Stomach (tissue), 4 donors: ENCODE data around the gene GSDME.

Source experiments
- EP300 ChIP-seq: sonication (generic); formaldehyde crosslinking; IDR thresholded peaks from one replicate; pipeline ENCODE4 v1.6.1; 2017; ENCODE audit warnings: antibody characterized with exemption
- POLR2A ChIP-seq, 4 donors: fragments of 450-650 bp; IDR thresholded peaks; one replicate each; pipeline ENCODE4 v1.6.1; 2016; ENCODE audit warnings: antibody characterized with exemption in 4 of 4, control low read depth in 2 of 4, mild to moderate bottlenecking in 1 of 4, moderate library complexity in 1 of 4
- POLR2AphosphoS5 ChIP-seq, 3 donors: sonication (generic); formaldehyde crosslinking; IDR thresholded peaks; one replicate each; pipeline ENCODE4 v1.6.1; 2016; ENCODE audit warnings: antibody characterized with exemption in 3 of 3
- TF ChIP-seq, protein P1 (sequence below), 7 experiments: fragments of 450-650 bp in 4 of 7; fragments of 200-600 bp in 3 of 7; sonication (generic) in 3 of 7; IDR thresholded peaks; one replicate each; pipeline ENCODE4 v1.5.1; 2016 to 2019; ENCODE audit warnings: antibody characterized with exemption in 7 of 7, control low read depth in 2 of 7, mild to moderate bottlenecking in 1 of 7

DNA sequence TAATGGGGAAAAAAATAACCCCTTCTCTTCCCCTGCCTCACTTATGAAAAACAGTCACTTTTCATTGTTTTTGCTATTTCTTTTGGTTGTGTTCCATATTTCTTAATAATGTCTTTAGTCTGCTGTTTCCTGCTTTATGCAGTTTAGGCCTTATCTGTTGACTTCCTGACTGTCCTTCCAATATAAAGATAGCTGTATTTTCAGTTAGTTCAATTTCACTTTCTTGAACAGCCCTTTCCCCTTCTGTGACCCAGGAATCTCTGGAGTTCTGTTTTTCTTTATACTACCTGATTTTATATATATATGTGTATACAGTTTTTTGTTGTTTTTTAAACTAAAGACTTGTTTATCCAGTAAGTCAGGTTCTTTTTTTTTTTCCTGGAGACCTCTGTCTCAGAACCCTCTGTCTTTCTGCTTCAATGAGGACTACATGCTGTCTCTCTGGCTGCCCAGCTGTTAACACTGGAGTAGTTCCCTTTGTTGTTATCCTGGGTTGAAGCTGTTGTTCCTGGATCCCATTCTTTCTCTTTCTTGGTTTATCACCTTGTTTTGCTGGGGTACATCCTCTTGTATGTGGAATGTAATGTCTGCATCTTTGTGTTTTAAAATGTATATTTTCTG, 87.2 kb downstream of the GSDME start:
- TF ChIP-seq, protein P1, sequence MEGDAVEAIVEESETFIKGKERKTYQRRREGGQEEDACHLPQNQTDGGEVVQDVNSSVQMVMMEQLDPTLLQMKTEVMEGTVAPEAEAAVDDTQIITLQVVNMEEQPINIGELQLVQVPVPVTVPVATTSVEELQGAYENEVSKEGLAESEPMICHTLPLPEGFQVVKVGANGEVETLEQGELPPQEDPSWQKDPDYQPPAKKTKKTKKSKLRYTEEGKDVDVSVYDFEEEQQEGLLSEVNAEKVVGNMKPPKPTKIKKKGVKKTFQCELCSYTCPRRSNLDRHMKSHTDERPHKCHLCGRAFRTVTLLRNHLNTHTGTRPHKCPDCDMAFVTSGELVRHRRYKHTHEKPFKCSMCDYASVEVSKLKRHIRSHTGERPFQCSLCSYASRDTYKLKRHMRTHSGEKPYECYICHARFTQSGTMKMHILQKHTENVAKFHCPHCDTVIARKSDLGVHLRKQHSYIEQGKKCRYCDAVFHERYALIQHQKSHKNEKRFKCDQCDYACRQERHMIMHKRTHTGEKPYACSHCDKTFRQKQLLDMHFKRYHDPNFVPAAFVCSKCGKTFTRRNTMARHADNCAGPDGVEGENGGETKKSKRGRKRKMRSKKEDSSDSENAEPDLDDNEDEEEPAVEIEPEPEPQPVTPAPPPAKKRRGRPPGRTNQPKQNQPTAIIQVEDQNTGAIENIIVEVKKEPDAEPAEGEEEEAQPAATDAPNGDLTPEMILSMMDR (IDR thresholded peaks at IDR 0.05): no peak
- TF ChIP-seq POLR2AphosphoS5 (IDR thresholded peaks at IDR 0.05) (no peak), POLR2A (IDR thresholded peaks at IDR 0.05) (no peak), EP300 (no peak)
